ENCODE data around the gene CCDC83.

- no peak for TF ChIP-seq TCF12 (IDR thresholded peaks at IDR 0.05)
- no peak for TF ChIP-seq TAF1 (IDR thresholded peaks at IDR 0.05; ENCODE audit: borderline replicate concordance, low read depth, low read length)
- TF ChIP-seq YY1 (IDR thresholded peaks at IDR 0.05; ENCODE audit: low read depth) = no peak
- TF ChIP-seq RAD21 (IDR thresholded peaks at IDR 0.05; ENCODE audit: low read length) = no peak
- TF ChIP-seq TEAD4 (IDR thresholded peaks at IDR 0.05; ENCODE audit: borderline replicate concordance, insufficient read depth) = no peak
- TF ChIP-seq, protein P1, sequence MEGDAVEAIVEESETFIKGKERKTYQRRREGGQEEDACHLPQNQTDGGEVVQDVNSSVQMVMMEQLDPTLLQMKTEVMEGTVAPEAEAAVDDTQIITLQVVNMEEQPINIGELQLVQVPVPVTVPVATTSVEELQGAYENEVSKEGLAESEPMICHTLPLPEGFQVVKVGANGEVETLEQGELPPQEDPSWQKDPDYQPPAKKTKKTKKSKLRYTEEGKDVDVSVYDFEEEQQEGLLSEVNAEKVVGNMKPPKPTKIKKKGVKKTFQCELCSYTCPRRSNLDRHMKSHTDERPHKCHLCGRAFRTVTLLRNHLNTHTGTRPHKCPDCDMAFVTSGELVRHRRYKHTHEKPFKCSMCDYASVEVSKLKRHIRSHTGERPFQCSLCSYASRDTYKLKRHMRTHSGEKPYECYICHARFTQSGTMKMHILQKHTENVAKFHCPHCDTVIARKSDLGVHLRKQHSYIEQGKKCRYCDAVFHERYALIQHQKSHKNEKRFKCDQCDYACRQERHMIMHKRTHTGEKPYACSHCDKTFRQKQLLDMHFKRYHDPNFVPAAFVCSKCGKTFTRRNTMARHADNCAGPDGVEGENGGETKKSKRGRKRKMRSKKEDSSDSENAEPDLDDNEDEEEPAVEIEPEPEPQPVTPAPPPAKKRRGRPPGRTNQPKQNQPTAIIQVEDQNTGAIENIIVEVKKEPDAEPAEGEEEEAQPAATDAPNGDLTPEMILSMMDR (IDR thresholded peaks at IDR 0.05) = no peak
- TF ChIP-seq EP300 (IDR thresholded peaks at IDR 0.05; ENCODE audit: borderline replicate concordance in 1 of 2, low read depth in 1 of 2, low read length in 1 of 2) = no peak
- TF ChIP-seq GABPA (IDR thresholded peaks at IDR 0.05; ENCODE audit: low read depth) = no peak
- TF ChIP-seq USF2 (IDR thresholded peaks at IDR 0.05; ENCODE audit: borderline replicate concordance, low read depth, low read length) = no peak
- TF ChIP-seq, protein P2, sequence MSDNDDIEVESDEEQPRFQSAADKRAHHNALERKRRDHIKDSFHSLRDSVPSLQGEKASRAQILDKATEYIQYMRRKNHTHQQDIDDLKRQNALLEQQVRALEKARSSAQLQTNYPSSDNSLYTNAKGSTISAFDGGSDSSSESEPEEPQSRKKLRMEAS (IDR thresholded peaks at IDR 0.05; ENCODE audit: low read depth) = no peak
- no peak for TF ChIP-seq FOXM1 (IDR thresholded peaks at IDR 0.05; ENCODE audit: low read depth)
- TF ChIP-seq, protein P3, sequence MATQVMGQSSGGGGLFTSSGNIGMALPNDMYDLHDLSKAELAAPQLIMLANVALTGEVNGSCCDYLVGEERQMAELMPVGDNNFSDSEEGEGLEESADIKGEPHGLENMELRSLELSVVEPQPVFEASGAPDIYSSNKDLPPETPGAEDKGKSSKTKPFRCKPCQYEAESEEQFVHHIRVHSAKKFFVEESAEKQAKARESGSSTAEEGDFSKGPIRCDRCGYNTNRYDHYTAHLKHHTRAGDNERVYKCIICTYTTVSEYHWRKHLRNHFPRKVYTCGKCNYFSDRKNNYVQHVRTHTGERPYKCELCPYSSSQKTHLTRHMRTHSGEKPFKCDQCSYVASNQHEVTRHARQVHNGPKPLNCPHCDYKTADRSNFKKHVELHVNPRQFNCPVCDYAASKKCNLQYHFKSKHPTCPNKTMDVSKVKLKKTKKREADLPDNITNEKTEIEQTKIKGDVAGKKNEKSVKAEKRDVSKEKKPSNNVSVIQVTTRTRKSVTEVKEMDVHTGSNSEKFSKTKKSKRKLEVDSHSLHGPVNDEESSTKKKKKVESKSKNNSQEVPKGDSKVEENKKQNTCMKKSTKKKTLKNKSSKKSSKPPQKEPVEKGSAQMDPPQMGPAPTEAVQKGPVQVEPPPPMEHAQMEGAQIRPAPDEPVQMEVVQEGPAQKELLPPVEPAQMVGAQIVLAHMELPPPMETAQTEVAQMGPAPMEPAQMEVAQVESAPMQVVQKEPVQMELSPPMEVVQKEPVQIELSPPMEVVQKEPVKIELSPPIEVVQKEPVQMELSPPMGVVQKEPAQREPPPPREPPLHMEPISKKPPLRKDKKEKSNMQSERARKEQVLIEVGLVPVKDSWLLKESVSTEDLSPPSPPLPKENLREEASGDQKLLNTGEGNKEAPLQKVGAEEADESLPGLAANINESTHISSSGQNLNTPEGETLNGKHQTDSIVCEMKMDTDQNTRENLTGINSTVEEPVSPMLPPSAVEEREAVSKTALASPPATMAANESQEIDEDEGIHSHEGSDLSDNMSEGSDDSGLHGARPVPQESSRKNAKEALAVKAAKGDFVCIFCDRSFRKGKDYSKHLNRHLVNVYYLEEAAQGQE (IDR thresholded peaks at IDR 0.05; ENCODE audit: low read depth, low read length) = no peak
- no peak for TF ChIP-seq POLR2AphosphoS5 (IDR thresholded peaks at IDR 0.05; ENCODE audit: low read depth, low read length)
Observed at GRCh38 chr11:85898456-85898855, 43.3 kb downstream of the CCDC83 start.
